NCI-H187 (cell line): ENCODE results near the gene TEKTIP1.
"Not testable (repeated sequence)": the region's sequence is repeated elsewhere in the genome, so short reads cannot be mapped to it uniquely, and the experiment has no call there.

Source experiments
- DNase-seq, 2 experiments: peaks; one replicate each; lab custom pipeline; 2025; lab: John Stamatoyannopoulos, UW

Gene TEKTIP1

GRCh38 chr19:3557461-3558248, 18.7 kb downstream of the TEKTIP1 start, which contains the start of gene MFSD12:
MFSD12 (minus strand) TSS chr19:3557586; CDS start chr19:3557403, 183 bp downstream.
- peak; percentile 89 to 97 for DNase-seq

DNA sequence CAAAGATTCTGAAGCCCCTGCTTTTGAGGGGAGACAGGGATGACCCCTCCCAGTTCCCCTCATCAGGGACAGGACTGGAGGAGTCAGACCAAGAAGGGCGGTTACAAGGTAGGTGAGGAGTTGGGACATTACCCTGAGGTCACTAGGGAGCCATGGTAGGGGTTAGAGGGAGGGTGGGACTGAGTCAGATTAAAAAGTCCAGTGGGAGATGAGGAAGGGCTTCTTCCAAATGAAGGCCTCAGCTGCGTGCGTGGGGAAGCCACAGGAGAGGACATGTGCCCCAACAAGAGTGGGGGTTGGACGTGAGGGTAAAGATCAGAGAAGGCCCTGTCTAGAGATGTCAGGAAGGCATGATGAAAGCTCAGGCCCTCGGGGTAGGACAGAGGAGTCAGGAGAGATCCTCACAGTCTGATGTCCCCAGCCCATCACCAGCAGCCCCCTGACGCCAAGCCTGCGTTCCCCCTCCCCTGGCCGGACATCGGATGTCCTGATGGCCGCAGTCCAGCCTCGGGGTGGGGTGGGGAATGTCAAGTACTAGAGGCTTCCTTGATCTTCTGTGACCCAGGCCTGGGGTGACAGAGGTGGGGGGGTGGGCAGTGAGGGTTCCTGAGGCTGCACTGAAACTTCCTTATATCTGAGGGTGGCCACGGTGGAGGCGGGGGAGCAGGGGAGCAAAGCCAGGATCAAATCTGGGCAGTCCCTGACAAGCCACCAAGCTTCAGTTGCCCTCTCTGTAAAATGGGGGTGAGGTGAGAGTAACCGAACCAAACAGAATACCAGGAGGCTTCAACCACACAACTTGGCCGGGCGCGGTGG, 24.9 kb downstream of the TEKTIP1 start:
- no peak for DNase-seq

- DNase-seq = no peak
These were observed 26.2 kb downstream of the TEKTIP1 start for GRCh38 chr19:3565139-3565538.

DNA sequence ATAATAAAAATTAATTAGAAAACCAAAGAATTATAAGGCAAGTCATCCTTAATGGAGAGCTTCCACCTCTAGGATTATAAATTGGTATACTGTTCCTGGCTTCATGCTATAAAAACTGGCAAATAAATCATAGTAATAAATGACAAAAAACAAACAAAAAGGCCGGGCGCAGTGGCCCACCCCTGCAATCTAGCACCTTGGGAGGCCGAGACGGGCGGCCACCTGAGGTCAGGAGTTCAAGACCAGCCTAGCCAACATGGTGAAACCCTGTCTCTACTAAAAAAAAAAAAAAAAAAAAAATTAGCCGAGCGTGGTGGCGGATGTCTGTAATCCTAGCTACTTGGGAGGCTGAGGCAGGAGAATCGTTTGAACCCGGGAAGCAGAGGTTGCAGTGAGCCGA, 31.1 kb downstream of the TEKTIP1 start:
- not testable (repeated sequence) for DNase-seq

DNA sequence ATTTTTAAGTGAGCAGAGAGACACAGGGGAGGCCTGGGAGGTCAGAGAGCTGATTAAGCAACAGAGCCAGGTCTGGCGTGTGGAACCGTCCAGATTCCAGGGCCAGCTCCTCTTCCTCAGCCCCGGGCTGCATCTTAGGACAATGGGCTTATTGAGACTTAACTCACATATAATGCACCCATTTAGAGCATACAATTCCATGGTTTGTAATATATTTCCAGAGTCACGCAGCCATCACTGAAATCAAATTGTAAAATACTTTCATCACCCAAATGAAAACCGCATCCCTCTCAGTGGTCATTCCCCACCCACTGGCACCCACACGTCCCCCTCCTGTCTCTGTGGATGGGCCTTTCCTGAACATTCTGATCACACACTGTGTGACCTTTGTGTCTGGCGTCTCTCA, 31.6 kb downstream of the TEKTIP1 start:
- no peak for DNase-seq

GRCh38 chr19:3572132-3572854, 33.3 kb downstream of the TEKTIP1 start:
- peak; percentile 97 to 99 for DNase-seq

- DNase-seq = no peak
These were observed 33.8 kb downstream of the TEKTIP1 start, which contains the start of gene HMG20B for GRCh38 chr19:3572855-3573161. HMG20B (plus strand) TSS chr19:3572944; CDS start chr19:3573310, 366 bp downstream.

- DNase-seq = no peak
These were observed 34.3 kb downstream of the TEKTIP1 start for GRCh38 chr19:3573162-3573857.

- peak; percentile 80 to 93 for DNase-seq
These were observed 35.1 kb downstream of the TEKTIP1 start for GRCh38 chr19:3573858-3574637.

- DNase-seq = no peak
These were observed 36.3 kb downstream of the TEKTIP1 start for GRCh38 chr19:3575260-3575741.

GRCh38 chr19:3575949-3576673, 37.1 kb downstream of the TEKTIP1 start:
- no peak for DNase-seq

- no peak for DNase-seq
These were observed 37.9 kb downstream of the TEKTIP1 start for GRCh38 chr19:3576696-3577443.

DNA sequence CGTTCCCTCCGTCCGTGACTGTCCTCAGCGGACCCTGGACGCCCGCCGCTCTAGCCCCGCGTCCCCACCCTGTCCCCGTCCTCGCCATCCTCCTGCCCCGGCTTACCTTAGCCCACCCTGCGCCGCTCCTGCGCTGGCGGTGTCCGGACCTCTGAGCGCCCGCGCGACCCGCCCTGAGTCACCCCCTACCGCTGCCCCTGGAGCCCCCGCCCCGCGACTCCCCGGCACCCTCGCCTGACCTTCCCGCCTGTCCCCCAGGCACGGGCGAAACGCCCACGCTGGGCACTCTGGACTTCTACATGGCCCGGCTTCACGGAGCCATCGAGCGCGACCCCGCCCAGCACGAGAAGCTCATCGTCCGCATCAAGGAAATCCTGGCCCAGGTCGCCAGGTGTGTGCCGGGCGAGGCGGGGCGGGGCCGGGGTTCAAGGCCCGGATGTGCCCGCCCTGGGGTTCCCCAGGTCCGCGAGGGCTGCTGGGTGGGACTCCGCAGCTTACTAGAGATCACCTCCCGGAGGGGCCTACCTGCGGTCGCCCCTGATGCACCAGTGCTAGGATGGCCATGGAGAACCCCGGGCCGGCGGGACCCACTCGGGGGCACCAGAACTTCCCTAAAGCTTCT, 38.9 kb downstream of the TEKTIP1 start:
- no peak for DNase-seq

GRCh38 chr19:3578390-3578789, 39.4 kb downstream of the TEKTIP1 start:
- no peak for DNase-seq

GRCh38 chr19:3580156-3580934, 41.4 kb downstream of the TEKTIP1 start:
- no peak for DNase-seq

DNA sequence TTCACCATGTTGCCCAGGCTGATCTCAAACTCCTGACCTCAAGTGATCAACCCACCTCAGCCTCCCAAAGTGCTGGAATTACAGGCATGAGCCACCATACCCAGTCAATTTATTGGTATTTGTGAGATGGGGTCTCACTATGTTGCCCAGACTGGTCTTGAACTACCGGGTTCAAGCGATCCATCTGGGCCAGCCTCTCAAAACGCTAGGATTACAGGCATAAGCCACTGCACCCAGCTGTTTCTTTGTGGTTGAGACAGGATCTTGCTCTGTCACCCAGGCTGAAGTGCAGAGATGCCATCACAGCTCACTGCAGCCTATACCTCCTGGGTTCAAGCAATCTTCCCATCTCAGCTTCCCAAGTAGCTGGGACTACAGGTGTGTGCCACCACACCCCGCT, 42.8 kb downstream of the TEKTIP1 start:
- DNase-seq = not testable (repeated sequence)

DNA sequence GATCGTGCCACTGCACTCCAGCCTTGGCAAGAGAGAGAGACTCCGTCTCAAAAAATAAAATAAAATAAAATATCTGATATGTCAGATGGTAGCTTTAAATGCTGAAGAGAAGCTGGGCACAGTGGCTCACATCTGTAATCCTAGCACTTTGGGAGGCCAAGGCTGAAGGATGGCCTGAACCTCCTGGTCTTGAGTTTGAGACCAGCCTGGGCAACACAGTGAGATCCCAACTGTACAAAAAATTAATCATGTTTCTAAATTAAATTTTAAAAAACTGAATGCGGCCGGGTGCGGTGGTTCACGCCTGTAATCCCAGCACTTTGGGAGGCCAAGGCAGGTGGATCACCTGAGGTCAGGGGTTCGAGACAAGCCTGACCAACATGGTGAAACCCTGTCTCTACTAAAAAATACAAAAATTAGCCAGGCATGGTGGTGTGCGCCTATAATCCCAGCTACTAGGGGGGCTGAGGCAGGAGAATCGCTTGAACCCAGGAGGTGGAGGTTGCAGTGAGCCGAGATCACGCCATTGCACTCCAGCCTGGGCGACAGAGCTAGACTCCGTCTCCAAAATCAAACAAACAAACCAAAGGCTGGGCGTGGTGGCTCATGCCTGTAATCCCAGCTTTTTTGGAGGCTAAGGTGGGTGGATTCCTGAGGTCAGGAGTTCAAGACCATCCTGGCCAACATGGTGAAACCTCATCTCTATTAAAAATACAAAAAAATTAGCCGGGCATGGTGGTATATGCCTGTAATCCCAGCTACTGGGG, 45.2 kb downstream of the TEKTIP1 start:
- DNase-seq = not testable (repeated sequence)
